Upper lobe of right lung (tissue), 1 donor: Measurements from ENCODE around the gene PITPNB. TPM values are rescaled to one million over a fixed set of nuclear protein-coding genes. Genes with fewer than 3 reads are reported as not detected.

Source experiments
- ATAC-seq: fragments of 200-7000 bp; cut with Tn5 transposase; one replicate; pipeline ENCODE4 v1.9.1; 2020; ENCODE audit warnings: mild to moderate bottlenecking, moderate library complexity
- DNase-seq: peaks from one replicate; pipeline ENCODE4 v3.0.0-alpha.2; 2020
- H3K27ac ChIP-seq: fragments of 200-600 bp; one replicate; pipeline ENCODE4 v1.8.0; 2022
- H3K27me3 ChIP-seq: fragments of 200-600 bp; one replicate; pipeline ENCODE4 v1.8.0; 2022; ENCODE audit warnings: mild to moderate bottlenecking
- H3K36me3 ChIP-seq: fragments of 200-600 bp; one replicate; pipeline ENCODE4 v1.8.0; 2022
- H3K4me1 ChIP-seq: fragments of 200-600 bp; one replicate; pipeline ENCODE4 v1.8.0; 2022
- H3K4me3 ChIP-seq: fragments of 200-600 bp; one replicate; pipeline ENCODE4 v1.8.0; 2022; ENCODE audit warnings: mild to moderate bottlenecking
- H3K9me3 ChIP-seq: fragments of 200-600 bp; one replicate; pipeline ENCODE4 v1.8.0; 2022
- CTCF ChIP-seq: fragments of 200-600 bp; IDR thresholded peaks from one replicate; pipeline ENCODE4 v1.8.0; 2022; ENCODE audit warnings: antibody characterized with exemption
- intact Hi-C: fragments of 100-400 bp; cut with DNase I; formaldehyde crosslinking; loops from one replicate; pipeline ENCODE4 v1.11.0; 2022
- total RNA-seq: library from RNA; stranded (reverse); fragmentation: NEBNext Ultra II Directional; extraction: Animal tissue kit (Norgen Biotek cat#: 25700); gene quantifications from one replicate; pipeline ENCODE4 v1.2.1, GENCODE V29; 2021
- donor health status: DM: no; HTN: yes; CAD: no; lungs with severe emphysema.

The PITPNB gene
- total RNA-seq, 1 donor from 2014 or later: 73.8 TPM

GRCh38 chr22:27933186-27933983, 14.3 kb upstream of the PITPNB start:
- DNase-seq (no peak), ATAC-seq (no peak)
- H3K27ac ChIP-seq: no peak overlapping the region
- H3K4me1 ChIP-seq: no peaks in the 10 kb centered on the region
- H3K36me3 ChIP-seq: no peaks in the 10 kb centered on the region
- intact Hi-C loops: no loop called here
- H3K4me3 ChIP-seq: no peak overlapping the region
- no peak for TF ChIP-seq CTCF
- H3K27me3 ChIP-seq: no peaks in the 10 kb centered on the region
- no peaks in the 10 kb centered on the region for H3K9me3 ChIP-seq

- Histone ChIP-seq H3K4me1 (no peaks in the 10 kb centered on the region), H3K27ac (no peak overlapping the region), H3K4me3 (no peak overlapping the region), H3K9me3 (no peaks in the 10 kb centered on the region), H3K27me3 (no peaks in the 10 kb centered on the region), H3K36me3 (no peaks in the 10 kb centered on the region)
- DNase-seq (no peak), ATAC-seq (no peak)
- TF ChIP-seq CTCF: no peak
- intact Hi-C loops: no loop called here
Observed at GRCh38 chr22:27930331-27931060, 11.4 kb upstream of the PITPNB start.

- intact Hi-C loops: no loop called here
- Histone ChIP-seq H3K27ac (no peak overlapping the region), H3K27me3 (no peaks in the 10 kb centered on the region), H3K4me1 (no peaks in the 10 kb centered on the region), H3K36me3 (peaks cover 8% of the 10 kb centered on the region), H3K4me3 (no peak overlapping the region), H3K9me3 (no peaks in the 10 kb centered on the region)
- no peak for TF ChIP-seq CTCF
- no peak for DNase-seq
- ATAC-seq: no peak
Observed at GRCh38 chr22:27927608-27928007, 8.6 kb upstream of the PITPNB start.

- Histone ChIP-seq H3K4me1 (peaks cover 7% of the 10 kb centered on the region), H3K27me3 (no peaks in the 10 kb centered on the region), H3K27ac (no peak overlapping the region), H3K4me3 (no peak overlapping the region), H3K36me3 (peaks cover 8% of the 10 kb centered on the region), H3K9me3 (no peaks in the 10 kb centered on the region)
- ATAC-seq: no peak
- TF ChIP-seq CTCF: no peak
- intact Hi-C loops: no loop called here
- DNase-seq: no peak
Observed at GRCh38 chr22:27925331-27925730, 6.3 kb upstream of the PITPNB start.

GRCh38 chr22:27919942-27920755, 1.1 kb upstream of the PITPNB start:
- TF ChIP-seq CTCF: no peak
- peaks cover 6% of the 10 kb centered on the region for H3K36me3 ChIP-seq
- H3K4me3 ChIP-seq: peak overlapping the region; percentile 64
- H3K4me1 ChIP-seq: peaks cover 23% of the 10 kb centered on the region
- no peaks in the 10 kb centered on the region for H3K9me3 ChIP-seq
- ATAC-seq (peak; percentile 4), DNase-seq (no peak)
- no peaks in the 10 kb centered on the region for H3K27me3 ChIP-seq
- peak overlapping the region; percentile 93 for H3K27ac ChIP-seq
- intact Hi-C loops: no loop called here
